Measurements from ENCODE around the gene BAZ1A. TPM values are rescaled to one million over a fixed set of nuclear protein-coding genes. Genes with fewer than 3 reads are reported as not detected.

BAZ1A gene
- total and polyA plus RNA-seq, 2 experiments from 2014 or later = 24.2 to 26.8 TPM

DNA sequence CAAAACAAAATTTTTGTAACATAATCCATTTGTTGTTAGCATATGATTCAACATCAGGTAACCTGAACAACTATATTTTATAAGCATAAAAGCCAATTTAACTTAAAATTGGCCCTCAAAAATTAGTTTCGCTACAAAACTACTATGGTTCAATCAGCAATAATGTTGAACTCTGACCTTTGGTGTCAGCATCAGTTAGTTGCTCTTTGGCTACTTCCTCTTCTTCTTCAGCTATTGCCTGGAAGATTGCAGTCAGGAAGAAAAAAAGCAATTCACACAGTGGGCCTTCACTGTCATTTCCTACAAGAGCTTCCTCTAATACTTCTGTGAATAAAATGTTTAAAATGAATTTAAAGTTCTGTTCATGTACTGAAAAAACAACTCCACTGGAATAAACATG, 82.6 kb downstream of the BAZ1A start:
- no peaks in the 10 kb centered on the region for H3K4me1 Mint-ChIP-seq
- H3K9me3 Mint-ChIP-seq = peaks cover 2% of the 10 kb centered on the region; the same call in 2 of the 3 replicates
- H3K27me3 Mint-ChIP-seq (ENCODE audit: insufficient read depth, low read depth, poor library complexity) = peaks cover 3% of the 10 kb centered on the region

DNA sequence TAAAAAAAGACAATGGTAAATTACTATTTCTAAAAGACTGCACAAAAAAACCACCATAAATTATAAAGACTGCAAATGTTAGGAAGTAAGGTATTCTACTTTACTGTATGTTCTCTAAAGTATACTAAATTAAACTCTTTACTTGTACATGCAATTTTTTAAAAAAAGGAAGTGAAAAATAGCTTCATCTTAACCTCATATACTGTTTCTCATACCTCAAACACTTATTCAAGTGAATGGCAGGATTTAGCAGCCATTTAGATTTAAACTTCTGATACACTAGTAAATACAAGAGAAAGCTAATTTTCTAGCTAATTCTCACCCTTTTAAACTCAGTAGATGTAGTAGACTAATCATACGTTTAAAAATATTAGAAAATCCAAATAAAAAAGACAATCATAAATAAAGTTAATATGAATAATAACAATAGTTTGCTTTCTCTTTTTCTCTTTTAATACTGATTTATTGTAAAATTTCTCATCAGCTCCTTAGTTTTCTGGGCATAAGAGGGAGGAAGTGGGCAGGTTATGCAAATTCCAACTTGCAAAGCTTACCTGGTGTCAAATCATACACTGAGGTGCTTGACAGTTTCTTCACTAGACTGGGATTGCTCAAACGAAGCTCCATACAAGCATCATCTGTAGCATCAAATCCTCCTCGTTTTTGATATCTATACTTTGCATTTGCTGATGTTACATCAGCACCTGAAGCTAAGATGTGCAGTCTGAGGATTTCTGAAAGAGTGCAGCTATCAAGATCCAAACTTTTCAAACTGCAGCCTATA, 89.7 kb downstream of the BAZ1A start:
- H3K27ac Mint-ChIP-seq = no peak overlapping the region
- no peaks in the 10 kb centered on the region for H3K9me2 ChIP-seq (ENCODE audit: insufficient read depth)
- no peaks in the 10 kb centered on the region for H3K4me1 ChIP-seq (ENCODE audit: insufficient read depth)
- no peak for DNase-seq (ENCODE audit: low spot score)
- no peaks in the 10 kb centered on the region for H3F3A ChIP-seq (replicated peaks; ENCODE audit: low read depth)
- H3K4me3 Mint-ChIP-seq = no peak overlapping the region
- no peak overlapping the region for H2AFZ ChIP-seq
- H3K79me2 ChIP-seq (replicated peaks; ENCODE audit: insufficient read depth) = no peaks in the 10 kb centered on the region
- H3K36me3 ChIP-seq (ENCODE audit: insufficient read depth) = no peaks in the 10 kb centered on the region; the same call in 1 of the 2 replicates
- H3K9me3 Mint-ChIP-seq = no peaks in the 10 kb centered on the region
- no peak overlapping the region for H3K4me2 ChIP-seq
- H3K27me3 ChIP-seq (ENCODE audit: insufficient read depth) = no peaks in the 10 kb centered on the region
- no peak for ATAC-seq
- peaks cover 1% of the 10 kb centered on the region for H3K27me3 Mint-ChIP-seq (ENCODE audit: insufficient read depth, low read depth, poor library complexity)
- H3K4me3 ChIP-seq = no peak overlapping the region
- no peaks in the 10 kb centered on the region for H3K4me1 Mint-ChIP-seq
- TF ChIP-seq POLR2AphosphoS5 (IDR thresholded peaks at IDR 0.05; ENCODE audit: low read depth) (no peak), ZNF331 (CRISPR knock-in tag; IDR thresholded peaks at IDR 0.05; ENCODE audit: low read depth) (no peak), REST (IDR thresholded peaks at IDR 0.05; ENCODE audit: unreplicated experiment) (no peak), NANOG (IDR thresholded peaks at IDR 0.05; ENCODE audit: borderline replicate concordance) (no peak), STAT1 (IDR thresholded peaks at IDR 0.05; ENCODE audit: unreplicated experiment) (no peak), EZH2 (IDR thresholded peaks at IDR 0.05; ENCODE audit: low read depth, unreplicated experiment) (no peak)
- TF ChIP-seq, protein P1, sequence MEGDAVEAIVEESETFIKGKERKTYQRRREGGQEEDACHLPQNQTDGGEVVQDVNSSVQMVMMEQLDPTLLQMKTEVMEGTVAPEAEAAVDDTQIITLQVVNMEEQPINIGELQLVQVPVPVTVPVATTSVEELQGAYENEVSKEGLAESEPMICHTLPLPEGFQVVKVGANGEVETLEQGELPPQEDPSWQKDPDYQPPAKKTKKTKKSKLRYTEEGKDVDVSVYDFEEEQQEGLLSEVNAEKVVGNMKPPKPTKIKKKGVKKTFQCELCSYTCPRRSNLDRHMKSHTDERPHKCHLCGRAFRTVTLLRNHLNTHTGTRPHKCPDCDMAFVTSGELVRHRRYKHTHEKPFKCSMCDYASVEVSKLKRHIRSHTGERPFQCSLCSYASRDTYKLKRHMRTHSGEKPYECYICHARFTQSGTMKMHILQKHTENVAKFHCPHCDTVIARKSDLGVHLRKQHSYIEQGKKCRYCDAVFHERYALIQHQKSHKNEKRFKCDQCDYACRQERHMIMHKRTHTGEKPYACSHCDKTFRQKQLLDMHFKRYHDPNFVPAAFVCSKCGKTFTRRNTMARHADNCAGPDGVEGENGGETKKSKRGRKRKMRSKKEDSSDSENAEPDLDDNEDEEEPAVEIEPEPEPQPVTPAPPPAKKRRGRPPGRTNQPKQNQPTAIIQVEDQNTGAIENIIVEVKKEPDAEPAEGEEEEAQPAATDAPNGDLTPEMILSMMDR (conservative IDR thresholded peaks at IDR 0.05; ENCODE audit: low read depth in 2 of 2) = no peak
- H3K27ac ChIP-seq (ENCODE audit: low read depth) = no peak overlapping the region
- peaks cover 31% of the 10 kb centered on the region; the same call in 2 of the 3 replicates for H3K36me3 Mint-ChIP-seq (ENCODE audit: low read depth)
- no peaks in the 10 kb centered on the region; the same call in 1 of the 2 replicates for H4K20me1 ChIP-seq (replicated peaks; ENCODE audit: insufficient read depth)

More for the DNA sequence above, 82.6 kb downstream of the BAZ1A start:
- DNase-seq (ENCODE audit: low spot score) (no peak), ATAC-seq (no peak)
- H3F3A ChIP-seq (replicated peaks; ENCODE audit: low read depth) = no peaks in the 10 kb centered on the region
- H3K4me2 ChIP-seq = no peak overlapping the region
- H3K36me3 Mint-ChIP-seq (ENCODE audit: low read depth) = peaks cover 24% of the 10 kb centered on the region
- no peaks in the 10 kb centered on the region for H3K4me1 ChIP-seq (ENCODE audit: insufficient read depth)
- no peak overlapping the region for H3K27ac Mint-ChIP-seq
- H3K4me3 ChIP-seq = no peak overlapping the region
- H4K20me1 ChIP-seq (replicated peaks; ENCODE audit: insufficient read depth) = no peaks in the 10 kb centered on the region
- no peaks in the 10 kb centered on the region for H3K27me3 ChIP-seq (ENCODE audit: insufficient read depth)
- no peak overlapping the region for H3K27ac ChIP-seq (ENCODE audit: low read depth)
- no peaks in the 10 kb centered on the region for H3K9me2 ChIP-seq (ENCODE audit: insufficient read depth)
- H3K36me3 ChIP-seq (ENCODE audit: insufficient read depth) = peaks cover 3% of the 10 kb centered on the region; the same call in 1 of the 2 replicates
- H3K79me2 ChIP-seq (replicated peaks; ENCODE audit: insufficient read depth) = no peaks in the 10 kb centered on the region
- H3K4me3 Mint-ChIP-seq = no peak overlapping the region
- TF ChIP-seq, protein P1 (conservative IDR thresholded peaks at IDR 0.05; ENCODE audit: low read depth in 2 of 2) = no peak
- H2AFZ ChIP-seq = no peak overlapping the region
